OCI-LY3 (cell line): ENCODE results near the gene GLYR1.

Experiments
- H2AFZ ChIP-seq: fragments of 200-600, 300-600 bp; shearing (Covaris generic); 2 replicates; pipeline ENCODE4 v1.6.0; 2014; ENCODE audit warnings: antibody characterized with exemption, low read depth, low read length
- H3K27ac ChIP-seq: fragments of 200-600, 300-600 bp; sonication (generic); 2 replicates; pipeline ENCODE4 v1.5.1; 2014; ENCODE audit warnings: mild to moderate bottlenecking, low read length, moderate library complexity, mixed read lengths
- H3K27me3 ChIP-seq: fragments of 200-600, 300-600 bp; sonication (generic); 2 replicates; pipeline ENCODE4 v1.6.1; 2014; ENCODE audit warnings: low read depth, low read length, mixed read lengths
- H3K36me3 ChIP-seq: fragments of 200-600, 300-600 bp; sonication (generic); replicated peaks from 2 replicates; pipeline ENCODE3; 2014; ENCODE audit warnings: low read depth, low read length, mixed read lengths
- H3K4me1 ChIP-seq: fragments of 300-600, 200-600 bp; sonication (generic); 2 replicates; pipeline ENCODE4 v1.6.1; 2014; ENCODE audit warnings: low read length, mixed read lengths
- H3K4me2 ChIP-seq: fragments of 200-600, 300-600 bp; sonication (generic); 2 replicates; pipeline ENCODE4 v1.6.1; 2014; ENCODE audit warnings: low read length, mixed read lengths
- H3K4me3 ChIP-seq: fragments of 300-600, 200-600 bp; sonication (generic); 2 replicates; pipeline ENCODE4 v1.5.1; 2014; ENCODE audit warnings: antibody characterized with exemption, mild to moderate bottlenecking, low read length, moderate library complexity
- H3K79me2 ChIP-seq: fragments of 300-600, 200-600 bp; shearing (Covaris generic); 2 replicates; pipeline ENCODE4 v1.6.1; 2014; ENCODE audit warnings: mild to moderate bottlenecking, low read length, mixed read lengths
- H3K9ac ChIP-seq: fragments of 300-600, 200-600 bp; shearing (Covaris generic); 2 replicates; pipeline ENCODE4 v1.6.0; 2014; ENCODE audit warnings: mild to moderate bottlenecking, low read length, moderate library complexity
- H3K9me3 ChIP-seq: fragments of 200-600, 300-600 bp; shearing (Covaris generic); 2 replicates; pipeline ENCODE4 v1.6.1; 2014; ENCODE audit warnings: low read length, mixed read lengths; ENCODE audit not compliant: insufficient read depth
- H4K20me1 ChIP-seq: fragments of 200-600, 300-600 bp; sonication (generic); 2 replicates; pipeline ENCODE4 v1.6.1; 2016; ENCODE audit warnings: low read length, mixed read lengths; ENCODE audit not compliant: insufficient read depth
- EZH2phosphoT487 ChIP-seq: fragments of 200-600 bp; shearing (Covaris generic); IDR thresholded peaks from 2 replicates; pipeline ENCODE4 v1.6.1; 2018; ENCODE audit warnings: antibody characterized with exemption, mixed run types, low read depth
- TF ChIP-seq, protein P1 (sequence below): fragments of 200-600, 300-600 bp; sonication (generic); IDR thresholded peaks from 2 replicates; pipeline ENCODE4 v1.5.1; 2014; ENCODE audit warnings: antibody characterized with exemption, low read length, low read depth

Gene GLYR1

GRCh38 chr16:4882000-4882632 lies 35.0 kb upstream of the GLYR1 start:
- Histone ChIP-seq H3K27ac (no peak overlapping the region), H3K79me2 (no peaks in the 10 kb centered on the region), H3K9me3 (no peaks in the 10 kb centered on the region), H4K20me1 (no peaks in the 10 kb centered on the region), H3K4me2 (no peak overlapping the region), H3K36me3 (peaks cover 57% of the 10 kb centered on the region), H3K27me3 (no peaks in the 10 kb centered on the region), H3K4me1 (no peaks in the 10 kb centered on the region), H3K9ac (no peak overlapping the region), H2AFZ (no peak overlapping the region), H3K4me3 (no peak overlapping the region)
- TF ChIP-seq, protein P1, sequence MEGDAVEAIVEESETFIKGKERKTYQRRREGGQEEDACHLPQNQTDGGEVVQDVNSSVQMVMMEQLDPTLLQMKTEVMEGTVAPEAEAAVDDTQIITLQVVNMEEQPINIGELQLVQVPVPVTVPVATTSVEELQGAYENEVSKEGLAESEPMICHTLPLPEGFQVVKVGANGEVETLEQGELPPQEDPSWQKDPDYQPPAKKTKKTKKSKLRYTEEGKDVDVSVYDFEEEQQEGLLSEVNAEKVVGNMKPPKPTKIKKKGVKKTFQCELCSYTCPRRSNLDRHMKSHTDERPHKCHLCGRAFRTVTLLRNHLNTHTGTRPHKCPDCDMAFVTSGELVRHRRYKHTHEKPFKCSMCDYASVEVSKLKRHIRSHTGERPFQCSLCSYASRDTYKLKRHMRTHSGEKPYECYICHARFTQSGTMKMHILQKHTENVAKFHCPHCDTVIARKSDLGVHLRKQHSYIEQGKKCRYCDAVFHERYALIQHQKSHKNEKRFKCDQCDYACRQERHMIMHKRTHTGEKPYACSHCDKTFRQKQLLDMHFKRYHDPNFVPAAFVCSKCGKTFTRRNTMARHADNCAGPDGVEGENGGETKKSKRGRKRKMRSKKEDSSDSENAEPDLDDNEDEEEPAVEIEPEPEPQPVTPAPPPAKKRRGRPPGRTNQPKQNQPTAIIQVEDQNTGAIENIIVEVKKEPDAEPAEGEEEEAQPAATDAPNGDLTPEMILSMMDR = no peak
- no peak for TF ChIP-seq EZH2phosphoT487

DNA sequence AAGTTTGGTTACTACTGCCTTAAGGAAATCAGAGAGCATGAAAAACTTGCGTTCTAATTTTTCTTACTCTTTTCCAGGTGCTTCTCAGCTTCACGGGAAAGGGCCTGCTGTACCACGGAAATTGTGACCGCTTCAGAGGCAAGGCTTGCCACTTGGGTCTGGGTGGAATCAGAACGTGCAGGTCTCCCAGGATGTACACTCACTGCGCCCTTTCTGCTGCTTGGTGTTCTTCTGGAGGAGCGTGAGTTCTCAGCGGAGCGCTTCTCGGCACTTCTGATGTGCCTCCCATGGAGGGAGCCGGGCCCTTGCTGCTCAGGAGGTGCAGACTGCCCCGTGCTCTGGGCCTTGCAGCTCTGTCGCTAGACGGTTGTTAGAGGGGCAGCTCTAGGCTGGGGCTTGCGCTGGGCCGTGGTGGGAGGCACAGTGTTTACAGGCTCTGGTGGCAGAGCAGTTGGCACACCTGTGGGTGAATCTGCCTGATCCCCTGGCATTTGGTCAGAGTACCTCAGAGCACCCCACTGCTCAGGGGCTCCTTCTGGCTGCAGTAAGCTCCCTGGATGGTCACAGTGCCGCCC lies 33.0 kb upstream of the GLYR1 start:
- no peak overlapping the region for H3K9ac ChIP-seq
- no peaks in the 10 kb centered on the region for H3K79me2 ChIP-seq
- H3K27ac ChIP-seq = no peak overlapping the region
- no peak overlapping the region for H3K4me3 ChIP-seq
- H3K4me1 ChIP-seq = no peaks in the 10 kb centered on the region
- H3K36me3 ChIP-seq = peaks cover 64% of the 10 kb centered on the region
- H3K27me3 ChIP-seq = no peaks in the 10 kb centered on the region
- H4K20me1 ChIP-seq = peaks cover 3% of the 10 kb centered on the region; the same call in 1 of the 2 replicates
- no peak overlapping the region for H3K4me2 ChIP-seq
- H3K9me3 ChIP-seq = no peaks in the 10 kb centered on the region
- no peak overlapping the region for H2AFZ ChIP-seq
- TF ChIP-seq EZH2phosphoT487 = no peak
- TF ChIP-seq, protein P1 = no peak

- Histone ChIP-seq H3K4me3 (no peak overlapping the region), H3K9me3 (no peaks in the 10 kb centered on the region), H3K4me1 (no peaks in the 10 kb centered on the region), H3K79me2 (no peaks in the 10 kb centered on the region), H2AFZ (no peak overlapping the region), H3K27me3 (no peaks in the 10 kb centered on the region), H3K27ac (no peak overlapping the region), H3K4me2 (no peak overlapping the region), H3K9ac (no peak overlapping the region), H4K20me1 (peaks cover 3% of the 10 kb centered on the region; the same call in 1 of the 2 replicates), H3K36me3 (peaks cover 67% of the 10 kb centered on the region)
- TF ChIP-seq, protein P1 = no peak
- no peak for TF ChIP-seq EZH2phosphoT487
Observed at GRCh38 chr16:4879049-4879448, 32.0 kb upstream of the GLYR1 start.

DNA sequence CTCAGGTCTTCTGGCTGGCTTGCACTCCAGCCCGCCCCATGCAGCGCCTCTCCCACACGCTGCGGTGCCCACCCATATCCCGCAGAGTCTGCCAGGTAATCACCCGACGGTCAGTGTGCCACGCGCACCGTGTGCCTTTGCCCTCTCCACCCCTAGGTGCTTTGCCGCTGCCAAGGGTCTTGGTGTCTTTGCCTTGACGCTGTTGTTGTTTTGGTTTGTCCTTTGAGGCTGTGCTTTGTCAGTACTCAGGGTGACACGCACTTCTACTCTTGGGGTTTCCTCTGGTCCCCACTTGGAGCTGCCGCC lies 30.2 kb upstream of the GLYR1 start:
- H3K36me3 ChIP-seq = peaks cover 67% of the 10 kb centered on the region
- H3K9me3 ChIP-seq = no peaks in the 10 kb centered on the region
- no peaks in the 10 kb centered on the region for H3K4me1 ChIP-seq
- no peaks in the 10 kb centered on the region for H3K79me2 ChIP-seq
- peaks cover 3% of the 10 kb centered on the region; the same call in 1 of the 2 replicates for H4K20me1 ChIP-seq
- no peak overlapping the region for H3K27ac ChIP-seq
- TF ChIP-seq, protein P1 = no peak
- TF ChIP-seq EZH2phosphoT487 = no peak
- H3K4me2 ChIP-seq = no peak overlapping the region
- H3K27me3 ChIP-seq = no peaks in the 10 kb centered on the region
- no peak overlapping the region for H3K9ac ChIP-seq
- no peak overlapping the region for H2AFZ ChIP-seq
- no peak overlapping the region for H3K4me3 ChIP-seq
